WTC11 (cell line): ENCODE measurements around the gene SLC35F4. TPM values are rescaled to one million over a fixed set of nuclear protein-coding genes. Genes with fewer than 3 reads are reported as not detected.
A peak's percentile ranks its signal among the peaks of the same experiment; 100 is the strongest.

Experiments used
- ARID4B ChIP-seq: sonication (generic); formaldehyde crosslinking; IDR thresholded peaks from 2 replicates; pipeline ENCODE4 v1.8.0; 2023; ENCODE audit warnings: missing genetic modification reagents, mild to moderate bottlenecking, borderline replicate concordance
- CDX4 ChIP-seq: fragments of 250-450 bp; sonication (Bioruptor Pico); IDR thresholded peaks from 2 replicates; pipeline ENCODE4 v1.9.0; 2021; ENCODE audit warnings: moderate library complexity, mild to moderate bottlenecking, inconsistent platforms, borderline replicate concordance
- CREB1 ChIP-seq: sonication (generic); formaldehyde crosslinking; IDR thresholded peaks from 2 replicates; pipeline ENCODE4 v1.8.0; 2023; ENCODE audit warnings: mild to moderate bottlenecking, missing genetic modification reagents
- ESRRA ChIP-seq: sonication (generic); formaldehyde crosslinking; IDR thresholded peaks from 2 replicates; pipeline ENCODE4 v1.8.1; 2022; ENCODE audit warnings: mild to moderate bottlenecking, missing genetic modification reagents, borderline replicate concordance
- GTF2I ChIP-seq: fragments of 250-450 bp; sonication (Bioruptor Pico); conservative IDR thresholded peaks from 2 replicates; pipeline ENCODE4 v1.4.0; 2021; ENCODE audit warnings: mild to moderate bottlenecking
- HMGA2 ChIP-seq: fragments of 250-450 bp; sonication (Bioruptor Pico); IDR thresholded peaks from 2 replicates; pipeline ENCODE4 v1.4.0; 2021; ENCODE audit warnings: mild to moderate bottlenecking, moderate library complexity
- HMGXB4 ChIP-seq: sonication (generic); formaldehyde crosslinking; IDR thresholded peaks from 2 replicates; pipeline ENCODE4 v1.8.1; 2023; ENCODE audit warnings: mild to moderate bottlenecking, moderate library complexity, missing genetic modification reagents
- KAT7 ChIP-seq: sonication (generic); formaldehyde crosslinking; IDR thresholded peaks from 2 replicates; pipeline ENCODE4 v1.8.1; 2023; ENCODE audit warnings: missing genetic modification reagents, mild to moderate bottlenecking, borderline replicate concordance
- MAX ChIP-seq: sonication (generic); formaldehyde crosslinking; IDR thresholded peaks from 2 replicates; pipeline ENCODE4 v1.8.0; 2022; ENCODE audit warnings: mild to moderate bottlenecking, missing genetic modification reagents
- NFE2L1 ChIP-seq: sonication (generic); formaldehyde crosslinking; IDR thresholded peaks from 2 replicates; pipeline ENCODE4 v1.8.1; 2023; ENCODE audit warnings: missing genetic modification reagents
- NFYB ChIP-seq: sonication (generic); formaldehyde crosslinking; conservative IDR thresholded peaks from 2 replicates; pipeline ENCODE4 v1.8.0; 2022; ENCODE audit warnings: low read depth, missing genetic modification reagents
- NR2C2 ChIP-seq: sonication (generic); formaldehyde crosslinking; IDR thresholded peaks from 2 replicates; pipeline ENCODE4 v1.8.0; 2022; ENCODE audit warnings: mild to moderate bottlenecking, missing genetic modification reagents
- OVOL2 ChIP-seq: fragments of 250-450 bp; sonication (Bioruptor Pico); IDR thresholded peaks from 2 replicates; pipeline ENCODE4 v1.9.0; 2021; ENCODE audit warnings: mild to moderate bottlenecking, borderline replicate concordance
- PRRX2 ChIP-seq: fragments of 250-450 bp; sonication (Bioruptor Pico); IDR thresholded peaks from 2 replicates; pipeline ENCODE4 v1.8.0; 2021; ENCODE audit warnings: mild to moderate bottlenecking
- SMAD3 ChIP-seq: sonication (generic); formaldehyde crosslinking; IDR thresholded peaks from 2 replicates; pipeline ENCODE4 v1.8.0; 2022; ENCODE audit warnings: missing genetic modification reagents, mild to moderate bottlenecking, borderline replicate concordance
- SOX15 ChIP-seq: fragments of 250-450 bp; sonication (Bioruptor Pico); IDR thresholded peaks from 2 replicates; pipeline ENCODE4 v1.9.0; 2021; ENCODE audit warnings: mild to moderate bottlenecking
- SP1 ChIP-seq: sonication (generic); formaldehyde crosslinking; conservative IDR thresholded peaks from 2 replicates; pipeline ENCODE4 v1.8.1; 2022; ENCODE audit warnings: missing genetic modification reagents
- TCF7 ChIP-seq: sonication (generic); formaldehyde crosslinking; IDR thresholded peaks from 2 replicates; pipeline ENCODE4 v1.8.0; 2022; ENCODE audit warnings: mild to moderate bottlenecking, low read depth, missing genetic modification reagents, moderate library complexity
- USF1 ChIP-seq: sonication (generic); formaldehyde crosslinking; IDR thresholded peaks from 2 replicates; pipeline ENCODE4 v1.8.0; 2022; ENCODE audit warnings: mild to moderate bottlenecking, missing genetic modification reagents
- ZBTB21 ChIP-seq: sonication (generic); formaldehyde crosslinking; IDR thresholded peaks from 2 replicates; pipeline ENCODE4 v1.8.1; 2023; ENCODE audit warnings: mild to moderate bottlenecking, missing genetic modification reagents, borderline replicate concordance
- ZNF232 ChIP-seq: sonication (generic); formaldehyde crosslinking; IDR thresholded peaks from 2 replicates; pipeline ENCODE4 v1.8.0; 2022; ENCODE audit warnings: mild to moderate bottlenecking, missing genetic modification reagents
- ZNF263 ChIP-seq: sonication (generic); formaldehyde crosslinking; IDR thresholded peaks from 2 replicates; pipeline ENCODE4 v1.8.1; 2022; ENCODE audit warnings: low read depth, mild to moderate bottlenecking, moderate library complexity, missing genetic modification reagents
- ZNF317 ChIP-seq: sonication (generic); formaldehyde crosslinking; IDR thresholded peaks from 2 replicates; pipeline ENCODE4 v1.8.1; 2023; ENCODE audit warnings: low read depth, mild to moderate bottlenecking, moderate library complexity, missing genetic modification reagents, borderline replicate concordance
- ZNF532 ChIP-seq: fragments of 250-450 bp; sonication (Bioruptor Pico); IDR thresholded peaks from 2 replicates; pipeline ENCODE4 v1.9.0; 2021; ENCODE audit warnings: mild to moderate bottlenecking, borderline replicate concordance
- ZSCAN18 ChIP-seq: fragments of 250-450 bp; sonication (Bioruptor Pico); IDR thresholded peaks from 2 replicates; pipeline ENCODE4 v2.1.2; 2022; ENCODE audit warnings: mild to moderate bottlenecking, moderate library complexity
- total RNA-seq: library from RNA; stranded (reverse); gene quantifications from 3 replicates; pipeline ENCODE4 v1.2.3, GENCODE V29; 2021

SLC35F4 gene
- total RNA-seq, 1 experiment from 2014 or later = not detected

GRCh38 chr14:57865403-57866198 is at the start of gene SLC35F4 (continued):
- TF ChIP-seq ZNF532 = no peak
- TF ChIP-seq MAX = peak; percentile 55; the same call in 1 of the 2 replicates
- peak; percentile 69; the same call in 1 of the 2 replicates for TF ChIP-seq CREB1 (CRISPR knock-in tag)
- peak; percentile 97 for TF ChIP-seq ARID4B (CRISPR knock-in tag)
- no peak for TF ChIP-seq GTF2I (CRISPR knock-in tag)
- no peak for TF ChIP-seq ZBTB21 (CRISPR knock-in tag)
- TF ChIP-seq SP1 (CRISPR knock-in tag) = 0 out of 2 replicates have a peak, but pooled peaks have one; percentile 39
- TF ChIP-seq ZNF263 (CRISPR knock-in tag) = no peak
- TF ChIP-seq PRRX2 (CRISPR knock-in tag) = no peak
- peak; percentile 80; the same call in 1 of the 2 replicates for TF ChIP-seq ZNF232 (CRISPR knock-in tag)
- no peak for TF ChIP-seq ZNF317 (CRISPR knock-in tag)
- TF ChIP-seq HMGXB4 = no peak
- TF ChIP-seq TCF7 (CRISPR knock-in tag) = no peak
- 0 out of 2 replicates have a peak, but pooled peaks have one; percentile 57 for TF ChIP-seq KAT7
- no peak for TF ChIP-seq HMGA2 (CRISPR knock-in tag)
- no peak for TF ChIP-seq ZSCAN18
- TF ChIP-seq SMAD3 (CRISPR knock-in tag) = peak; percentile 71; the same call in 1 of the 2 replicates
- no peak for TF ChIP-seq NR2C2
- no peak; the same call in 1 of the 2 replicates for TF ChIP-seq NFYB (CRISPR knock-in tag)
- TF ChIP-seq SOX15 (CRISPR knock-in tag) = no peak
- TF ChIP-seq OVOL2 (CRISPR knock-in tag) = no peak
- no peak for TF ChIP-seq ESRRA
- TF ChIP-seq NFE2L1 = 0 out of 2 replicates have a peak, but pooled peaks have one; percentile 67
- no peak for TF ChIP-seq CDX4 (CRISPR knock-in tag)
- peak; percentile 42; the same call in 1 of the 2 replicates for TF ChIP-seq USF1 (CRISPR knock-in tag)
